Muscle of back (tissue), 11 donors: ENCODE results near the gene ZNF488. TPM values are rescaled to one million over a fixed set of nuclear protein-coding genes. Genes with fewer than 3 reads are reported as not detected.

ENCODE experiments used
- DNase-seq, 3 donors: peaks; one replicate each; pipeline versions ENCODE4 v3.0.0 to v3.0.0-alpha.2; 2013
- polyA plus RNA-seq, 10 donors: library from polyadenylated mRNA; unstranded; fragments of 120-200 nt; gene quantifications; one replicate each; pipeline ENCODE4 v1.2.1, GENCODE V29; 2013; ENCODE audit not compliant: insufficient read length in 10 of 10

Gene ZNF488
- polyA plus RNA-seq, 10 donors, result 3.1 to 4.5 (median 3.7) TPM

GRCh38 chr10:47410862-47411261 is 26.8 kb upstream of the ZNF488 start:
- no peak for DNase-seq

GRCh38 chr10:47410271-47410670 is 26.2 kb upstream of the ZNF488 start:
- DNase-seq, result no peak

- DNase-seq, result no peak
Measured at GRCh38 chr10:47409866-47410256, 25.8 kb upstream of the ZNF488 start.

- DNase-seq, result no peak
Measured at GRCh38 chr10:47409171-47409865, 25.2 kb upstream of the ZNF488 start.

GRCh38 chr10:47408606-47409005 is 24.5 kb upstream of the ZNF488 start:
- DNase-seq, result no peak

- peak in 1 of 3 donors; percentile 18 for DNase-seq
Measured at GRCh38 chr10:47406870-47407691, 23.0 kb upstream of the ZNF488 start.

- no peak for DNase-seq
Measured at GRCh38 chr10:47406548-47406869, 22.4 kb upstream of the ZNF488 start.

- no peak for DNase-seq
Measured at GRCh38 chr10:47405857-47406547, 21.9 kb upstream of the ZNF488 start.

GRCh38 chr10:47404937-47405336 is 20.8 kb upstream of the ZNF488 start:
- DNase-seq, result no peak

GRCh38 chr10:47404446-47404845 is 20.4 kb upstream of the ZNF488 start:
- no peak for DNase-seq

GRCh38 chr10:47403446-47404318 is 19.6 kb upstream of the ZNF488 start:
- no peak for DNase-seq

- DNase-seq, result peak; percentile 79 to 92 (median 86)
Measured at GRCh38 chr10:47402641-47403301, 18.7 kb upstream of the ZNF488 start.

GRCh38 chr10:47401874-47402640 is 18.0 kb upstream of the ZNF488 start:
- no peak for DNase-seq

- no peak for DNase-seq
Measured at GRCh38 chr10:47401210-47401609, 17.1 kb upstream of the ZNF488 start.

GRCh38 chr10:47400786-47401185 is 16.7 kb upstream of the ZNF488 start:
- no peak for DNase-seq

- DNase-seq, result no peak
Measured at GRCh38 chr10:47400251-47400650, 16.2 kb upstream of the ZNF488 start.

GRCh38 chr10:47397256-47397655 is 13.2 kb upstream of the ZNF488 start:
- no peak for DNase-seq

- DNase-seq, result no peak
Measured at GRCh38 chr10:47396311-47396717, 12.2 kb upstream of the ZNF488 start.

- DNase-seq, result no peak
Measured at GRCh38 chr10:47389619-47390018, 5.5 kb upstream of the ZNF488 start.

- DNase-seq, result no peak
Measured at GRCh38 chr10:47388879-47389278, 4.8 kb upstream of the ZNF488 start.
